HG02610 (cell line): ENCODE data around the gene L3HYPDH.
"Not testable (repeated sequence)": the region's sequence is repeated elsewhere in the genome, so short reads cannot be mapped to it uniquely, and the experiment has no call there.

Experiments
- ATAC-seq: cut with Tn5 transposase; IDR thresholded peaks from one replicate; pipeline ENCODE4 v1.9.1; 2021; ENCODE audit warnings: mild to moderate bottlenecking, moderate library complexity; ENCODE audit not compliant: unreplicated experiment

Gene L3HYPDH

DNA sequence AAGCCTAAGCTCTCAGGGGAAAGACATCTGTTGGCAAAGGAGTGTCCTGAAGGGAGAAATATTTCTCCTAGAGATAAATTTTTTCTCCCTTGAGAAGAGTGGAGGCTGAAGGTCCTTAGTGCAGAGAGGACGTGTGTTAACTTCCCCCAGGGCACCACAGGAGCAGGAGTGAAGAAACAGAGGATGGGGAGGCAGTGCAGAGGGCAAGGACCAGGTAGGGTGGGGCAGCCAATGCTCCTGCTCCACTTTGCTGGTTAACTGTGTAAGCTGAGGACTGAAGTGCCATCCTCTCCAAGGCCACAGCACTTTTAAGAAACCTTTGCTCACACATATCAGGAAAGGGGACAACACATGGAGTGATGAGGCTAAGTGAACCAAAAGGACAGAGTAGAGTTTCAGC lies 4.0 kb downstream of the L3HYPDH start:
- no peak for ATAC-seq

GRCh38 chr14:59478540-59478939 lies 5.7 kb downstream of the L3HYPDH start:
- no peak for ATAC-seq

DNA sequence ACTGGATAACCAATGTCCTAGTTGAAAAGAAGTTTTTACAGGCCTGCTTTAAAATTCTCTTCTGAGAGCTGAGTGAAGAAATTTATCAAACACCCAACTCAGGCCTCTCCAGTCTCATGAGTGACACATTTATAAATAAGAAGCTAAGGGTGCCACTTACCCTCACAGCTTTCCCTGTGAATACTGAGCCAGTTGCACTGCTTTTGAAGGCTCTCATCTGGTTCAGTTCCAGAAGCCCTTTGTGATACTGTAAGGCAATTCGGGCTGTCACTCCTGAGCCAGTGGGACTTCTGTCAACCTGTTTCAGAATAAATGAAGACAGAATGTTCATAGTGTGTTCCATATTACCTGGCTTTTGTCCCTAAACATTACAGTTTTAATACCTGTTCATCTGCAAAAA lies 8.5 kb downstream of the L3HYPDH start:
- no peak for ATAC-seq

- ATAC-seq: no peak
Measured at GRCh38 chr14:59474172-59474571, 10.0 kb downstream of the L3HYPDH start.

GRCh38 chr14:59465316-59466135 lies 18.7 kb downstream of the L3HYPDH start, which contains the start of gene GPR135:
Gene GPR135 (minus strand): TSS chr14:59465380. CDS start chr14:59465226, 154 bp downstream.
- peak; percentile 45 for ATAC-seq

- ATAC-seq: peak; percentile 59
Measured at GRCh38 chr14:59464486-59465315, 19.5 kb downstream of the L3HYPDH start.

- ATAC-seq: peak; percentile 18
Measured at GRCh38 chr14:59463787-59464485, 20.3 kb downstream of the L3HYPDH start.

GRCh38 chr14:59461891-59462290 lies 22.3 kb downstream of the L3HYPDH start:
- no peak for ATAC-seq

DNA sequence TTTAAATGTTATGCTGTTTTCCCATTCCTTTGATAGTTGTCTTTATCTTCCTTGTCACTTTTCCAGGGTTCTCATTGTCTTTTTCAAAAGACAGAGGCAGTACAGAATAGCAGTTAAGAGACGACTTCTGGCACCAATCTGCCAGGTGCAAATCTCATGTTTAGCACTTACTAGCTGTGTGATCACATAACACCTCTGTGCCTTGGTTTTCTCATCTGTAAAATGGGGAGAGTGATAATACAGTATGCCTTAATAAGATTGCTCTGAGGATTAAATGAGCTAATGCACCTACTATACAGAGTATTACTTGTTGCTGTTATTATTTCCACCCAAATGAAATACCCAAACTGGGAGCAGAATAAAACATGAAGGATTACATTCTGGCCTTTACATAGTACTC lies 23.8 kb downstream of the L3HYPDH start:
- no peak for ATAC-seq

- no peak for ATAC-seq
Measured at GRCh38 chr14:59458486-59458885, 25.7 kb downstream of the L3HYPDH start.

DNA sequence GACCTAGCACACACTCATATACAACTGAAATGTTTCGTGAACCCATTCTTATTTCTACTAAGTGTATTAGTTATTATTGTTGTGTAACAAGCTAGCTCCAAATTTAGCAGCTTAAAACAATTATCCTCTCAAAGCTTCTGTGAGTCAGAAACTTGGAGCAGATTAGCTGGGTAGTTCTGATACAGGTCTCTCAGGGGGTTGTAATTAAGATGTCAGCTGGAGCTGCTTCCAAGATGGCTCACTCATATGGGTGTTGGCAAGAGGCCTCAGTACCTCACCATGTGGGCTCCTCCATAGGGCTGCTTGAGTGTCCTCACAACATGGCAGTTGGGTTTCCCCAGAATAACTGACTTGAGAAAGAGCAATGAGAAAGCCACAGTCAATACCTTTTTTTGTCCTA lies 28.8 kb downstream of the L3HYPDH start:
- no peak for ATAC-seq

- ATAC-seq: no peak
Measured at GRCh38 chr14:59454139-59454538, 30.1 kb downstream of the L3HYPDH start.

DNA sequence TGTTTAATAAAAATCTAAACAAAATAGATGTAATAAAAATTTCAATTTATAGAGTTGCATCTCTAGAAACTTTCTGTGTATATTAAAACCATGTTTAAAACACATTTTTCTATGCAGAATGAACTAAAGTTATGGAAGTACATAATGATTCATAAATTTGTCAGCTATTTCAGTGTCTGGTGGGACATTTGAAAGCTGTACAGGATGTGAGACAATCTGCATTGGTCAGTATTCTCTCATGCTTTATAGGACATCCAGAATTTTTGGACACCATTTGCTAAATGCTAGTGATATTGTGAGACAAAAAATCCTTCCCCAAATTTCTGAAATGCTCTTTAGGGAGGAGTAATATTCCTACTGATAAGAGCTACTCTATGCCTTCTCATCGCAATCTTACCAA lies 32.4 kb downstream of the L3HYPDH start:
- no peak for ATAC-seq

DNA sequence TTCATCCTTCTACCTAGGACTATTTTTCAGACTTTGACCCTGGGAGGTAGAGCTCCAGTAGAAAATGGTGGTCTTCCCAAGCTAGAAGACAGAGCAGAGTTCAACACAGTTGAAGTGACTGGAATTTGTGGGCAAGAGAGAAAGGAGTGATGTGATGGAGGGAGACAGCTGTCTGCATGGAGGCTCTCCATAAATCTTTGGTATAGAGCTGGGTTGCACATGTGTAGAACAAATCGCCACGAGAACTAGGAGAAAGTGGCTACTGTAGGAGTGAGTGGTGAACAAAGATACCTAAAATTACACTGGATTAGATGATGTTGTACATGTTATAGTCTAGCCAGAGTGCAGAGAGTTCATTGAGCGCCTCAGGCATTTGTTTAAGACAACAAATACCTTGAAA lies 33.5 kb downstream of the L3HYPDH start:
- no peak for ATAC-seq

GRCh38 chr14:59448673-59449072 lies 35.5 kb downstream of the L3HYPDH start:
- not testable (repeated sequence) for ATAC-seq

DNA sequence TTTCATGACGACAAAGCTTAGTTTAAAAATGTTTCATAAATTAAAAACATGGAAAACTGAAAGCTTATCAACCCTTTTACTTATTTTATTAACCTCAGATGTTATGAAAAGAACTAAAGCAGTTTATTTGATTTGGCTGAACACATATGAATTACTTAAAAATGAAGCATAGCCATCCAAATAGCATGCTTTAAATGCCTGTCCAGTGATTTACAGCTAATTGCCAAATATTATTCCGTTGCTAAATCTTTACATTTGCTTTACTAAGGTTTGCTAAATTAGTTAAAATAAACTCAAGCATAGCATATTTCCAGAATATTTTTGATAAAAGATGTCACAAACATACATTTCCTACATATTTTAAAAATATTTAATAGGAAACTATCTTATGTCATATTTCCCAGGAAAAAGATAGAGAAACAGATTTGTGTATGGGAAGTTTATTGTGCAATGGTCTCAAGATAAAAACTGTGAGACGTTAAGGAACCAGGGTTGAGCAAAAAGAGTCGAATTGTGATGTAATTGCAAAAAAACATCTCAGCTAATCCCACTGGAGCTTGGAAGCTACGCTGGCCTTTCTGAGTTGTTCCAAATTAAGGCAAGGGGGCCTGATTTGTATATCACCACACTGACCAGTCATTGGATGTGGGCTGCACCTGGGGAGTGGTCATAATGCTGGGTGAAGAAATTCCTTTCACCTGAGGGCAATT lies 44.8 kb downstream of the L3HYPDH start:
- ATAC-seq: no peak

GRCh38 chr14:59438195-59438647 lies 46.0 kb downstream of the L3HYPDH start:
- no peak for ATAC-seq

GRCh38 chr14:59435987-59436386 lies 48.2 kb downstream of the L3HYPDH start:
- no peak for ATAC-seq

DNA sequence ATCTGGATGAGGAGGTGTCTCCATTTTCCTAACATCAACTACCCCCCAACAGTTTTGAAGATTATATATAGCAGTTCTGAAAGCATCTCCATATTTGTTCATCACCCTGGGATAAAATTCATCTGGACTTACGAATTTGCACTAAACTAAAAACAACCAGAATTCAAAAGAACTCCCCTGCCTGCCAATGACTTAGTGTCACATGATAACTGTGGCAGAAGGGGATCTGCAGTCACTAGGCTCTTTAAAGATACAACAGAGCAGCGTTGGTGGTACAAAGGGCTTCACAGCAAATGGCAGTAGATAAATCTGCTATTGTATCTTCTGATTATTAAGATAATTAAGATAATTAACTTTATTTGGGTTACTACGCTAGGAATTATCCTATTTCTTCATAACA lies 49.1 kb downstream of the L3HYPDH start:
- ATAC-seq: no peak

DNA sequence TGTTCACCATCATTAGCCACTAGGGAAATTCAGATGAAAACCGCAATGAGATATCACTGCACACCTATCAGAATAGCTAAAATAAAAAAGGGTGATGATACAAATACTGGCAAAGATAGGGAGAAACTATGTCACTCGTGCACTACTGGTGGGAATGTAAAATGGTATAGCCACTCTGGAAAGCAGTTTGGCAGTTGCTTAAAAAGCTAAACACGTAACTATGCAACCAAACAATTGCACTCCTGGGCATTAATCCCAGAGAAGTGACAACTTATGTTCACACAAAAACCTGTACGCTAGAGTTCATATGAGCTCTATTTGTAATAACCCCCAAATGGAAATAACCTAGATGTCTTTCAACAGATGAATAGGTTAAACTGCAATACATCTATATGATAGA lies 54.4 kb downstream of the L3HYPDH start:
- no peak for ATAC-seq

- no peak for ATAC-seq
Measured at GRCh38 chr14:59428581-59429012, 55.6 kb downstream of the L3HYPDH start.
